NCI-H345 treated with DMSO at 0.1 percent for 48 hours (cell line): ENCODE data around the gene MPIG6B.

ENCODE experiments used
- DNase-seq: peaks from one replicate; lab custom pipeline; 2025; ENCODE audit not compliant: unreplicated experiment; lab: John Stamatoyannopoulos, UW

The MPIG6B gene

GRCh38 chr6:31765559-31765909 is 42.4 kb downstream of the MPIG6B start:
- DNase-seq = no peak

DNA sequence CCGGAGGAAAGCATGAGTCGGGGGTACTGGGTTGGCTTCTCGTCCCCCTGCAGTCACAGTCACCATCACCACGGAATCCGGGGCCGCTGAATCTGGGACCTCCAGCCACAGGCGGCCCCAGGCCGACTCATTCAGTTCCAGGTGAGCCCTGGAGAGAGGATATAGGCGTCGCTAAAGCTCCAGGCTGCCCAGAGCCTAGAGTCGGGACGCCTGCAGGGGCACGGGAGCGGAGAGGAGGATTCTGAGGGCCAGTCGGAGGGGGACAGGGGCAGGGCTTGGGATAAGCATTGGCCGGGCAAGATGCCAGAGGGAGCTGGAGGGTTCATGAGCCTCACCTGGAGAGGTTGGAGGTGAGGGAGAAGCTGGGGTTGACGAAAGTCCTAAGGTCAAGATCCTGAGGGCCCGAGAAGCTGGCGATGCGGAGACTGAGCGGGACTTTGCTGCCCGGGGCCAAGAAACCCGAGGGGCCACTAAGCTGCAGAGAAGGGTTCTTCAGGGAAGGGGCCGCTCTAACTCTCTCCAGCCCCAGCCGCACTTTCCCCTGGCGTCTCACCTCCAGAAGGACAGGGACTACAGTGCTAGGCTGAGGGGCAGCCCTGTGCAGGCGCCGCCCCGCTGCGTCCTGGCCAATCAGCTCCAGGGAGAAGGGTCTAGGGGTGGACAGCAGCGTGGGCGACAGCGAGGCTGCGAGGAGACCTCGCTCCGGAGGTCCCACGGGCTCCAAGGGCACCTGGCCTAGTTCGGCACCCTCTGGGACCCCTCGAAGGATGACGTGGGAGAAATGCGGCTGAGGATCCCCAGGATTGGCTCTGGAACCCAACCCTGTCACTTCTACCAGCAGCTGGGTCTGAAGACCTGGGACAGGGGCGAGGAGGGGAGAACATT is 43.0 kb downstream of the MPIG6B start:
- DNase-seq = no peak

- DNase-seq = no peak
These were observed 44.0 kb downstream of the MPIG6B start for GRCh38 chr6:31767096-31767645.

DNA sequence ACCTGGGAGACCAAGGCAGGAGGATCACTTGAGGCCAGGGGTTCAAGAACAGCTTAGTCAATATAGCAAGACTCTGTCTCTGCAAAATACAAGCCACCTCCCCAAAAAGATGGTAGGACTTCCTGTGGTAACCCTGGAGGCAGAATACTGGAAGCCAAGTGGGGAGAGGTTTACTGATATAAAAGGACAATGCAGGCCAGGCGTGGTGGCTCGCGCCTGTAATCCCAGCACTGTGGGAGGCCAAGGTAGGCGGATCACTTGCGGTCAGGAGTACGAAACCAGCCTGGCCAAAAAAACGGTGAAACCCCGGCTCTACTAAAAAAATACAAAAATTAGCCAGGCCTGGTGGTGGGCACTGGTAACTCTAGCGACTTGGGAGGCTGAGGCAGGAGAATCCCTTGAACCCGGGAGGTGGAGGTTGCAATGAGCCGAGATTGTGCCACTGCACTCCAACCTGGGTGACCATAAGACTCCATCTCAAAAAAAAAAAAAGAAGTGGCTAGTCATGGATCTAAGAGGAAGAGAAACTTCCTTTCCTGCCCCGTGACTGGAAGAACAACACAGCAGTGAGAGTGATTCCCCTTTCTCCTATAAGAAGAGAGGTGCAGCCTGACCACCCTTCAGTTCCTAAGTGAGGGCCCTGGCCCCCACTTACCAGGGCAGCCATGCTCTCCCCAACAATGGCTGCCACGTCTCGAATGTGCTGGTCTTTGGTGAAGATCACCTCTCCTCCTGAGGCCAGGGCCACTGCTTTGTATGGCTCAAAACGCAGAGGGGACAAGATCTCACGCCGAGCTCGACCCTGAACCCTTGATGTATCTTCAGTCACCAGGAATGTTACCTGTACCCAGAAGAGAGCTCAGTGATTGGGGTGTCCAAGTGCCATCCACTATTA is 45.4 kb downstream of the MPIG6B start:
- no peak for DNase-seq

DNA sequence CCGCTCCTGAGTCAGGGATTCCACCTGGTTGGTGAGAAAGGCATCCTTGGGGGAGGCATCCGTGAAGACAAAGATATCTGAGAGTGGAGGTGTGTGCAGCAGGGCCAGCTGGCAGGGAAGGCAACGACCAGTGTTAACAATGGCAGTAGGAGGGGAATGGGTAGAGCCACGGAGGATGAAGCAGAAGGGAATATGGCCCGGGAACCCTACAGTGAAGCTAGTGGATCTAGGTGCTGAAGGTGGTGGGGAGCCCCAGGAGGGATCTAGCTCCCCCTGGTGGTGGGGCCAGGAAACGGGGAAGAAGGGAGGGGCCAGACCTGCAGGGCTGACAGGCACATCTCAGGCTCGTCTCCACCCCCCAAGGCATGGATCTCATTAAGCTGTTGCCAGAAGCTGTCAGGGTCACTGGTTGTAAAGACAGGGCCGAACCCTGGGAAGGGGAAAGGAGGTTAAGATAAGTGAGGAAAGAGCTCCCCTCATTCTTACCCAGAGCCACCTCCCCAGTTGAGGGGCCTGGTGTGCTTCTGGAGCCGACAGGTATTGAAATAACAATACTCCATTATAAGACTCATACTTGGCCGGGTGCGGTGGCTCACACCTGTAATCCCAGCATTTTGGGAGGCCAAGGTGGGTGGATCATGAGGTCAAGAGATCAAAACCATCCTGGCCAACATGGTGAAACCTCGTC is 46.7 kb downstream of the MPIG6B start:
- DNase-seq = peak; percentile 8

DNA sequence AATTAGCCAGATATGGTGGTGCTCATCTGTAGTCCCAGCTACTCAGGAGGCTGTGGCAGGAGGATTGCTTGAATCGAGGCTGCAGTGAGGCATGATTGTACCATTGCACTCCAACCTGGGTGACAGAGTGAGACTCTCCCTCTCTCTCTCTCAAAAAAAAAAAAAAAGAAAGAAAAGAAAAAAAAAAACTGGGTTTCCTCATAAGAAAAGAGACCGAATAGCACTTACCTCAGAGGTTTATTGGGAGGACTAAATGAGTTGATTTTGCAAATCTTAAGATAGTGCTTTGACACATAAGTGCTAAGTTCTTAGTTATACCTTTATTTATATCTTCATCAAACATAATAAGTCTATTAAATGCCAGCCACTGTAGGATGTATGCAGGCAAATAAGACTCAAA is 47.7 kb downstream of the MPIG6B start:
- DNase-seq = no peak

- no peak for DNase-seq
These were observed 48.8 kb downstream of the MPIG6B start for GRCh38 chr6:31771992-31772358.

- DNase-seq = no peak
These were observed 52.0 kb downstream of the MPIG6B start for GRCh38 chr6:31775184-31775583.

DNA sequence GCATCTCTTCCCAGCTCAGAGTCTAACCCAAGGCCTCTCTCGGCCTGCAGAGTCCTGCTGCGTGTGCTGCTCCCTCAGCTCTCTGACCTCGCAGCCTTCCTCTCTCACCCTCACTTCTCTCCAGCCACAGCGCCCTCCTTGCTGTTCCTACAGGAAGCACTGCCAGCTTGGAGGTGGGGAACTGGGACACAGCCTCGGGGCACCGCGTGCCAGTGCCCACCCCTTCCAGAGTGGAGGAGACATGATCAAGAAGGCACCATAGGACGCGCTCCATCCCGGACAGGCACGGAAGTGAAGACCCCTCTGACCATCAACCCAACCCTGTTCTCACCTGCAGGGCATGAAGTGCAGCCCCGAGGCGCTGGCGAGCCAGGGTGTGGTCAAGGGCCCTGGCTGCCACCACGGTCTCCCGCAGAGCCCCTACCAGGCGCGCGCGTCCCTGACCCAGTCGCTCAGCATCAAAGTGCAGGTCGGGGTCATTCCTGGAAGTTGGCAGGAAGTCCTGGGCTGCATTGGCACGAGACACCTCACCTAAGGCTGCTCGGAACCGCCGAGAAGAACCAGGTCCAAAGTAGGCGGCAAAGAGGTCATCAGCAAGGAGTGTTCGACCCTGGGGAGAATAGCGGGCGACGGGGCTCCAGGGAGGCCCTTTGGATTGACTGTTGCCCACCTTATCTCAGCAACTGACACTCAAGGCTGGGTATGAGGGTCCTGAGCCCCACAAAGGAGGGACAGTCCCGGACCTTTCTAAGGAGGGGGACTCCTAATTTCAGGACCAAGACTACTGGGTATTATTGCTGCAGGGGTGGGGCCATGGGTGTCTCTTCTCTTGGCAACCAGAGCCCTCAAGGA is 52.7 kb downstream of the MPIG6B start:
- DNase-seq = no peak
